Effector memory CD4-positive, alpha-beta T cell (primary cell): ENCODE data around the gene CCDC85C.

Source experiments
- DNase-seq, 3 donors: peaks; one replicate each; pipeline ENCODE4 v3.0.0-alpha.2; 2020
- H3K27ac ChIP-seq: 2 replicates; pipeline ENCODE4 v1.7.0; 2013; ENCODE audit warnings: mild to moderate bottlenecking, low read length, moderate library complexity; ENCODE audit not compliant: insufficient read depth, poor library complexity, severe bottlenecking
- H3K27me3 ChIP-seq: replicated peaks from 2 replicates; pipeline ENCODE4 v1.7.0; 2013; ENCODE audit warnings: mild to moderate bottlenecking, low read length; ENCODE audit not compliant: insufficient read depth, control insufficient read depth, poor library complexity, severe bottlenecking
- H3K36me3 ChIP-seq: 2 replicates; pipeline ENCODE4 v1.7.0; 2013; ENCODE audit warnings: mild to moderate bottlenecking, low read length, moderate library complexity; ENCODE audit not compliant: control insufficient read depth, insufficient read depth
- H3K4me1 ChIP-seq: 2 replicates; pipeline ENCODE4 v1.7.0; 2013; ENCODE audit warnings: low read length, mild to moderate bottlenecking; ENCODE audit not compliant: control insufficient read depth, insufficient read depth, poor library complexity, severe bottlenecking
- H3K4me3 ChIP-seq: 2 replicates; pipeline ENCODE4 v1.7.0; 2013; ENCODE audit warnings: low read length, low read depth, mild to moderate bottlenecking; ENCODE audit not compliant: insufficient read depth, poor library complexity, severe bottlenecking
- H3K9me3 ChIP-seq: 2 replicates; pipeline ENCODE4 v1.7.0; 2013; ENCODE audit warnings: mild to moderate bottlenecking, low read length, moderate library complexity; ENCODE audit not compliant: control insufficient read depth

Gene CCDC85C

GRCh38 chr14:99573436-99574098 lies 30.4 kb downstream of the CCDC85C start:
- Histone ChIP-seq H3K9me3 (no peaks in the 10 kb centered on the region), H3K27ac (no peak overlapping the region), H3K36me3 (no peaks in the 10 kb centered on the region), H3K27me3 (no peaks in the 10 kb centered on the region), H3K4me3 (no peak overlapping the region), H3K4me1 (no peaks in the 10 kb centered on the region)
- no peak for DNase-seq

GRCh38 chr14:99573000-99573330 lies 31.0 kb downstream of the CCDC85C start:
- no peaks in the 10 kb centered on the region for H3K36me3 ChIP-seq
- DNase-seq, result no peak
- H3K27ac ChIP-seq, result no peak overlapping the region
- H3K9me3 ChIP-seq, result no peaks in the 10 kb centered on the region
- no peaks in the 10 kb centered on the region for H3K27me3 ChIP-seq
- no peak overlapping the region for H3K4me3 ChIP-seq
- H3K4me1 ChIP-seq, result no peaks in the 10 kb centered on the region

- no peak overlapping the region for H3K27ac ChIP-seq
- H3K4me1 ChIP-seq, result no peaks in the 10 kb centered on the region
- H3K4me3 ChIP-seq, result no peak overlapping the region
- no peaks in the 10 kb centered on the region for H3K36me3 ChIP-seq
- no peaks in the 10 kb centered on the region for H3K9me3 ChIP-seq
- DNase-seq, result no peak
- no peaks in the 10 kb centered on the region for H3K27me3 ChIP-seq
Observed at GRCh38 chr14:99572173-99572999, 31.6 kb downstream of the CCDC85C start.

DNA sequence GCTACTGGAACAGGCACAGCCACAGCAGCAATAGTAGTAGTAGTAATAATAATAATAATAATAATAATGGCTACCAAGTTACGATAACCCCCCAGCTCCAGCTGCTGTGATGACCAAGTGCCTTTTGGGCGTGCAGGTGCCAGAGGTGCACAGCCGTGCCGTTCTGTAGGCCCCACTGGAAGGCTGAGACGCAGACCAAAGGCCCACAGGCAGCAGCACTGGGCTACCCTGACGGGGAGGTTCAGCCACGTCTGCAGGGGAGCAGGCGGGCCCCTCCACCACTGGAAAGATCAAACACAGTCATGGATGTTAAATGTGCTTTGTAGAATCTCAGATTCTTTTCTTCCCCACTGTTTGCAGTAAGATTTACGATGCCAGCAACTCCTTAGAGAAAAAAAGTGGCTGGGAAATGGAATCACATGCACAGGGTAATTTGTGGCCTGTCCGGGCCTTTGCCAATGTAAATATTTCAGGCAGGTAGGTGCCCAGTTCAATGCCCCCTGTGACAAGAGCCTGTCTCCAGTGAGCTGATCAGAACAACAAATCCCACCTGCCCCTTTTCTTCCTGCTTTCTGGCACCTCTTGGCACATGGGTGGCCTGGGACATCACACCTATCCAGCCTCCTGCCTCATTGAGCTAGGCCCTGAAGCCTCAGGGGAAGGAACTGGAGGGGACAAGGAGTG lies 32.6 kb downstream of the CCDC85C start:
- H3K27ac ChIP-seq, result no peak overlapping the region
- H3K4me1 ChIP-seq, result no peaks in the 10 kb centered on the region
- H3K9me3 ChIP-seq, result no peaks in the 10 kb centered on the region
- no peak for DNase-seq
- H3K27me3 ChIP-seq, result no peaks in the 10 kb centered on the region
- H3K4me3 ChIP-seq, result no peak overlapping the region
- no peaks in the 10 kb centered on the region for H3K36me3 ChIP-seq

GRCh38 chr14:99570544-99571302 lies 33.3 kb downstream of the CCDC85C start:
- DNase-seq, result no peak
- no peak overlapping the region for H3K4me3 ChIP-seq
- no peaks in the 10 kb centered on the region for H3K4me1 ChIP-seq
- H3K9me3 ChIP-seq, result no peaks in the 10 kb centered on the region
- no peak overlapping the region for H3K27ac ChIP-seq
- no peaks in the 10 kb centered on the region for H3K27me3 ChIP-seq
- no peaks in the 10 kb centered on the region for H3K36me3 ChIP-seq

DNA sequence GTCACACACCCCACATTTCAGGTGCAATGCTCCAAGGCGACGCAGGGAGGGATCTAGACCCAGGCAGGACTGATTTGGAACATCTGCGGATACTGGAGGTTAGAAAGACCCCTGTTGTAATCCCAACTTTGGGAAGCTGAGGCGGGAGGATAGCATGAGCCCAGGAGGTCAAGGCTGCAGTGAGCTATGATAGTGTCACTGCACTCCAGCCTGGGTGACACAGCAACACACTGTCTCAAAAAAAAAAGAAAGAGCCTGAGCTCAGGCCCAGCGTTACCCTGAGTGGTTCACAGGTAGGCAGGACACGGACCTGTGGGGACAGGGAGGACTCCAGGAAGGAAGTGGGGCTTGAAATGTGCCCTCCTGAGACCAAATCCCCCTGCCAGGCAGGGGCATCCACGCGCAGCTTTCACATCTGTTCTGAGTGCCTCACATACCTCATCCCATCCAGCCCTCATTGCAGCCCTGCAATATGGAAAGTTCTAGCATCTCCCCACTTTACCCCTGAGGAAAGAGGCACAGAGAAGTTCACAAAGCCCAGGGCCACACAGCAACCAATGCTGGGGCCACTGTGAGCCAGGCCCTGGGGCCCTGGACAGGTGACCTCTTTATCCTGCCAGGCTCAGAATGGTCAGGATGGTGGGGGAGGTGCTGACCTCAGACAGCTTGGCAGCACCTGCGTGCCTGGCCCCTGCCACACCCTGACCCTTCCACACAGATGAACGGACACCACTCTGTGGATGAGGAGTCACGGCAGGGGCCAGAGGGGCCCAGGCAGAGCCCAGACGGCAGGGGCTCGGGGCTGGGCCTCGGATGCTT lies 34.1 kb downstream of the CCDC85C start:
- H3K27me3 ChIP-seq, result no peaks in the 10 kb centered on the region
- no peak overlapping the region for H3K4me3 ChIP-seq
- H3K9me3 ChIP-seq, result no peaks in the 10 kb centered on the region
- H3K36me3 ChIP-seq, result no peaks in the 10 kb centered on the region
- no peak for DNase-seq
- H3K4me1 ChIP-seq, result no peaks in the 10 kb centered on the region
- H3K27ac ChIP-seq, result no peak overlapping the region

GRCh38 chr14:99568567-99569560 lies 35.1 kb downstream of the CCDC85C start:
- no peaks in the 10 kb centered on the region for H3K4me1 ChIP-seq
- no peak overlapping the region for H3K27ac ChIP-seq
- no peaks in the 10 kb centered on the region for H3K27me3 ChIP-seq
- DNase-seq, result no peak
- H3K9me3 ChIP-seq, result no peaks in the 10 kb centered on the region
- H3K4me3 ChIP-seq, result no peak overlapping the region
- no peaks in the 10 kb centered on the region for H3K36me3 ChIP-seq

GRCh38 chr14:99566390-99567354 lies 37.3 kb downstream of the CCDC85C start:
- Histone ChIP-seq H3K4me3 (no peak overlapping the region), H3K36me3 (no peaks in the 10 kb centered on the region), H3K4me1 (no peaks in the 10 kb centered on the region), H3K9me3 (no peaks in the 10 kb centered on the region), H3K27ac (no peak overlapping the region), H3K27me3 (no peaks in the 10 kb centered on the region)
- no peak for DNase-seq
